ENCODE results near the gene SCARF1. TPM values are rescaled to one million over a fixed set of nuclear protein-coding genes. Genes with fewer than 3 reads are reported as not detected.

Gene SCARF1
- total RNA-seq, 2 experiments from 2014 or later = 0.19 to 0.29 TPM

DNA sequence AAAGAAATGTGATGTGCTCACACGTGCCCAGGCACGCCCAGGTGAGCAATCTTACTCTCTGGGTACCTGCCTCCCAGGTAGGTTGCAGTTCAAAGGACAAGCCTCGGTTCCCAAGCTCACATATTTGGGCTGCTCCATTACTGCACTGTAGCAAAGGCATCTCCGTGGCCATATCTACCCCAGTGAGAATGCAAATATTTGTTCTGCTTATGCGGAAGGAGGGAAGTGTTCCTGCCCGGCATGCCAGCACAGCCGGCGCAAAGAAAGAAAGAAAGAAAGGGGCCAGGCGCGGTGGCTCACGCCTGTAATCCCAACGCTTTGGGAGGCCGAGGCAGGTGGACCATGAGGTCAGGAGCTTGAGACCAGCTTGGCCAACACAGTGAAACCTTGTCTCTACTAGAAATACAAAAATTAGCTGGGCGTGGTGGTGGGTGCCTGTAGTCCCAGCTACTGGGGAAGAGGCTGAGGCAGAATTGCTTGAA, 47.6 kb downstream of the SCARF1 start:
- Histone ChIP-seq H3K4me3 (ENCODE audit: low read depth, low read length, poor library complexity, severe bottlenecking) (no peak overlapping the region), H3K4me1 (ENCODE audit: insufficient read depth, low read length, poor library complexity, severe bottlenecking) (peaks cover 16% of the 10 kb centered on the region), H3K9me3 (ENCODE audit: low read length) (no peaks in the 10 kb centered on the region), H2AFZ (ENCODE audit: low read length) (no peak overlapping the region), H3K9me2 (ENCODE audit: insufficient read depth, low read length) (no peaks in the 10 kb centered on the region), H4K20me1 (ENCODE audit: insufficient read depth, low read length) (no peaks in the 10 kb centered on the region), H3K79me2 (ENCODE audit: insufficient read depth, low read depth, low read length) (no peaks in the 10 kb centered on the region), H3K36me3 (ENCODE audit: insufficient read depth, low read length) (peaks cover 9% of the 10 kb centered on the region; the same call in 1 of the 2 replicates), H3K4me2 (ENCODE audit: low read length) (no peak overlapping the region), H3K27ac (ENCODE audit: low read depth, low read length, poor library complexity, severe bottlenecking) (no peak overlapping the region)
- intact Hi-C loops (cut with micrococcal nuclease; ENCODE audit: unreplicated experiment) = no loop called here
- DNase-seq (ENCODE audit: low spot score) = no peak
- no peak for TF ChIP-seq EZH2phosphoT487 (IDR thresholded peaks at IDR 0.05; ENCODE audit: borderline replicate concordance, low read depth, low read length)
- TF ChIP-seq, protein P1, sequence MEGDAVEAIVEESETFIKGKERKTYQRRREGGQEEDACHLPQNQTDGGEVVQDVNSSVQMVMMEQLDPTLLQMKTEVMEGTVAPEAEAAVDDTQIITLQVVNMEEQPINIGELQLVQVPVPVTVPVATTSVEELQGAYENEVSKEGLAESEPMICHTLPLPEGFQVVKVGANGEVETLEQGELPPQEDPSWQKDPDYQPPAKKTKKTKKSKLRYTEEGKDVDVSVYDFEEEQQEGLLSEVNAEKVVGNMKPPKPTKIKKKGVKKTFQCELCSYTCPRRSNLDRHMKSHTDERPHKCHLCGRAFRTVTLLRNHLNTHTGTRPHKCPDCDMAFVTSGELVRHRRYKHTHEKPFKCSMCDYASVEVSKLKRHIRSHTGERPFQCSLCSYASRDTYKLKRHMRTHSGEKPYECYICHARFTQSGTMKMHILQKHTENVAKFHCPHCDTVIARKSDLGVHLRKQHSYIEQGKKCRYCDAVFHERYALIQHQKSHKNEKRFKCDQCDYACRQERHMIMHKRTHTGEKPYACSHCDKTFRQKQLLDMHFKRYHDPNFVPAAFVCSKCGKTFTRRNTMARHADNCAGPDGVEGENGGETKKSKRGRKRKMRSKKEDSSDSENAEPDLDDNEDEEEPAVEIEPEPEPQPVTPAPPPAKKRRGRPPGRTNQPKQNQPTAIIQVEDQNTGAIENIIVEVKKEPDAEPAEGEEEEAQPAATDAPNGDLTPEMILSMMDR (conservative IDR thresholded peaks at IDR 0.05; ENCODE audit: low read length) = no peak
- ChIA-PET POLR2A (interaction anchor here (0.9 kb wide), 1 partner anchor 32 kb away, joined by 4 read pairs; no protein-coding TSS in a partner anchor), CTCF (ENCODE audit: unreplicated experiment) (no interaction called here)
- BruUV-seq (replicated peaks) = no TSS peak

- Histone ChIP-seq H4K20me1 (ENCODE audit: insufficient read depth, low read length) (no peaks in the 10 kb centered on the region), H3K9me3 (ENCODE audit: low read length) (no peaks in the 10 kb centered on the region), H3K4me1 (ENCODE audit: insufficient read depth, low read length, poor library complexity, severe bottlenecking) (peaks cover 30% of the 10 kb centered on the region), H2AFZ (ENCODE audit: low read length) (peak overlapping the region; percentile 20; the same call in 1 of the 2 replicates), H3K79me2 (ENCODE audit: insufficient read depth, low read depth, low read length) (no peaks in the 10 kb centered on the region), H3K4me3 (ENCODE audit: low read depth, low read length, poor library complexity, severe bottlenecking) (peak overlapping the region; percentile 56), H3K36me3 (ENCODE audit: insufficient read depth, low read length) (0 out of 2 replicates have a peak, but pooled peaks cover 5% of the 10 kb centered on the region), H3K27ac (ENCODE audit: low read depth, low read length, poor library complexity, severe bottlenecking) (peak overlapping the region; percentile 78), H3K9me2 (ENCODE audit: insufficient read depth, low read length) (no peaks in the 10 kb centered on the region), H3K4me2 (ENCODE audit: low read length) (peak overlapping the region; percentile 82)
- DNase-seq (ENCODE audit: low spot score) = no peak
- ChIA-PET POLR2A (no interaction called here), CTCF (ENCODE audit: unreplicated experiment) (interaction anchor here (0.6 kb wide), 1 partner anchor 19 kb away, joined by 3 read pairs; no protein-coding TSS in a partner anchor)
- intact Hi-C loops (cut with micrococcal nuclease; ENCODE audit: unreplicated experiment) = loop anchor here (1.0 kb wide), 1 partner anchor 34 kb away; no protein-coding TSS in a partner anchor
- TF ChIP-seq EZH2phosphoT487 (IDR thresholded peaks at IDR 0.05; ENCODE audit: borderline replicate concordance, low read depth, low read length) = no peak
- TF ChIP-seq, protein P1 (conservative IDR thresholded peaks at IDR 0.05; ENCODE audit: low read length) = no peak
- TSS peak; percentile 78 for BruUV-seq (replicated peaks)
These were observed 52.0 kb downstream of the SCARF1 start for GRCh38 chr17:1593630-1593931.

Data from OCI-LY7 (cell line).